ENCODE results near the gene SPACDR. TPM values are rescaled to one million over a fixed set of nuclear protein-coding genes. Genes with fewer than 3 reads are reported as not detected.

SPACDR gene
- total and polyA plus RNA-seq, 9 of the 15 experiments (the other 6 are each of a cell fraction or from before 2014, with no cell fraction given) = 0.07 to 0.55 (median 0.14) TPM; not detected in 1

DNA sequence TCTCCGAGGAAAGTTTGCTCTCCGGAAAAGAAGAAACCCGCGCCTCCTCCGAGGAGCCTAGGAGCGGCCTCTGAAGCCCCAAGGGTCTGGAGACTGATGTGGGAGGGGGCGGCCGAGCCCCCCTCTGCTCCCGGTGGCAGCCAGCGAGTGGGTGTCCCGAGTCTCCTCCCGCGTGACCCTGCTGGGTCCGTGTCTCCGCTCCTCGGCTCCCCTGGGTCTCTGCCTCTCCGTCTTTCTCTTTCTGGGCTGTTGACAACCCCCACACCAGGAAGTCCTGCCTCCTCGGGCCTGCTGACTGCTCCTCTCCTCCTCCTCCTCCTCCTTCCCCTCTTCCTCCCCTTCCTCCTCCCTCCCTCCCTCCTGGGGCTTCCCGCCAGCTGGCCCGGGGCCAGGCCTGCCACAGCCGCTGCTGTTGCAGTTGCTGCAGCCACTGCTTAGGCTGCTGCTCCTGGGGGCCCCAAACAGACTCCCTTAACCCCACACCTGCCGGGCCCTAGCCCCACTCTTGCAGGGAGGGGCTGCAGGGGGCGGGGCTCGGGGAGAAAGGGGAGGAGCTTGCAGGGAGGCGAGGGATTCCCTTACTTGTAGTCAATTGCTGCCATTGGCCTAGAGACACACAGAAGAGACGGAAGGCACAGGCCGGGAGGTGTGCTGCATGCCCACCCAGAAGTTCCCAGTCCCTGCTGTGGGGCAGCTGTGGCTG is 15.0 kb upstream of the SPACDR start, which contains the start of gene TSC22D4 (continued):
- TF ChIP-seq HMGN3 (IDR thresholded peaks at IDR 0.05; ENCODE audit: borderline replicate concordance, extremely low read depth, insufficient read length, low read depth, low read length) (peak; percentile 84), ZKSCAN8 (CRISPR knock-in tag; IDR thresholded peaks at IDR 0.05) (no peak), RB1 (IDR thresholded peaks at IDR 0.05; ENCODE audit: low read depth) (peak; percentile 71; the same call in 1 of the 2 replicates), JUND (IDR thresholded peaks at IDR 0.05; ENCODE audit: borderline replicate concordance, low read depth, low read length) (peak; percentile 68), JUND (tag; IDR thresholded peaks at IDR 0.05; ENCODE audit: borderline replicate concordance, low read depth, low read length) (no peak; the same call in 2 of the 3 replicates), NFXL1 (CRISPR knock-in tag; IDR thresholded peaks at IDR 0.05) (no peak), PTRF (tag; IDR thresholded peaks at IDR 0.05) (no peak), ZNF165 (CRISPR knock-in tag; IDR thresholded peaks at IDR 0.05; ENCODE audit: borderline replicate concordance) (no peak), NCOA1 (IDR thresholded peaks at IDR 0.05; ENCODE audit: low read depth) (peak; percentile 74), MYBL2 (IDR thresholded peaks at IDR 0.05; ENCODE audit: low read depth) (no peak), MYBL2 (CRISPR knock-in tag; IDR thresholded peaks at IDR 0.05; ENCODE audit: borderline replicate concordance) (no peak), EHMT2 (IDR thresholded peaks at IDR 0.05) (peak; percentile 8; the same call in 1 of the 2 replicates)
- TF ChIP-seq, protein P1, sequence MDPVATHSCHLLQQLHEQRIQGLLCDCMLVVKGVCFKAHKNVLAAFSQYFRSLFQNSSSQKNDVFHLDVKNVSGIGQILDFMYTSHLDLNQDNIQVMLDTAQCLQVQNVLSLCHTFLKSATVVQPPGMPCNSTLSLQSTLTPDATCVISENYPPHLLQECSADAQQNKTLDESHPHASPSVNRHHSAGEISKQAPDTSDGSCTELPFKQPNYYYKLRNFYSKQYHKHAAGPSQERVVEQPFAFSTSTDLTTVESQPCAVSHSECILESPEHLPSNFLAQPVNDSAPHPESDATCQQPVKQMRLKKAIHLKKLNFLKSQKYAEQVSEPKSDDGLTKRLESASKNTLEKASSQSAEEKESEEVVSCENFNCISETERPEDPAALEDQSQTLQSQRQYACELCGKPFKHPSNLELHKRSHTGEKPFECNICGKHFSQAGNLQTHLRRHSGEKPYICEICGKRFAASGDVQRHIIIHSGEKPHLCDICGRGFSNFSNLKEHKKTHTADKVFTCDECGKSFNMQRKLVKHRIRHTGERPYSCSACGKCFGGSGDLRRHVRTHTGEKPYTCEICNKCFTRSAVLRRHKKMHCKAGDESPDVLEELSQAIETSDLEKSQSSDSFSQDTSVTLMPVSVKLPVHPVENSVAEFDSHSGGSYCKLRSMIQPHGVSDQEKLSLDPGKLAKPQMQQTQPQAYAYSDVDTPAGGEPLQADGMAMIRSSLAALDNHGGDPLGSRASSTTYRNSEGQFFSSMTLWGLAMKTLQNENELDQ (CRISPR knock-in tag; IDR thresholded peaks at IDR 0.05; ENCODE audit: borderline replicate concordance) = no peak
- TF ChIP-seq, protein P2, sequence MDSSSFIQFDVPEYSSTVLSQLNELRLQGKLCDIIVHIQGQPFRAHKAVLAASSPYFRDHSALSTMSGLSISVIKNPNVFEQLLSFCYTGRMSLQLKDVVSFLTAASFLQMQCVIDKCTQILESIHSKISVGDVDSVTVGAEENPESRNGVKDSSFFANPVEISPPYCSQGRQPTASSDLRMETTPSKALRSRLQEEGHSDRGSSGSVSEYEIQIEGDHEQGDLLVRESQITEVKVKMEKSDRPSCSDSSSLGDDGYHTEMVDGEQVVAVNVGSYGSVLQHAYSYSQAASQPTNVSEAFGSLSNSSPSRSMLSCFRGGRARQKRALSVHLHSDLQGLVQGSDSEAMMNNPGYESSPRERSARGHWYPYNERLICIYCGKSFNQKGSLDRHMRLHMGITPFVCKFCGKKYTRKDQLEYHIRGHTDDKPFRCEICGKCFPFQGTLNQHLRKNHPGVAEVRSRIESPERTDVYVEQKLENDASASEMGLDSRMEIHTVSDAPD (CRISPR knock-in tag; IDR thresholded peaks at IDR 0.05) = no peak
- TF ChIP-seq, protein P3, sequence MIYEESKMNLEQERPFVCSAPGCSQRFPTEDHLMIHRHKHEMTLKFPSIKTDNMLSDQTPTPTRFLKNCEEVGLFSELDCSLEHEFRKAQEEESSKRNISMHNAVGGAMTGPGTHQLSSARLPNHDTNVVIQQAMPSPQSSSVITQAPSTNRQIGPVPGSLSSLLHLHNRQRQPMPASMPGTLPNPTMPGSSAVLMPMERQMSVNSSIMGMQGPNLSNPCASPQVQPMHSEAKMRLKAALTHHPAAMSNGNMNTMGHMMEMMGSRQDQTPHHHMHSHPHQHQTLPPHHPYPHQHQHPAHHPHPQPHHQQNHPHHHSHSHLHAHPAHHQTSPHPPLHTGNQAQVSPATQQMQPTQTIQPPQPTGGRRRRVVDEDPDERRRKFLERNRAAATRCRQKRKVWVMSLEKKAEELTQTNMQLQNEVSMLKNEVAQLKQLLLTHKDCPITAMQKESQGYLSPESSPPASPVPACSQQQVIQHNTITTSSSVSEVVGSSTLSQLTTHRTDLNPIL (CRISPR knock-in tag; IDR thresholded peaks at IDR 0.05) = no peak
- TF ChIP-seq, protein P4, sequence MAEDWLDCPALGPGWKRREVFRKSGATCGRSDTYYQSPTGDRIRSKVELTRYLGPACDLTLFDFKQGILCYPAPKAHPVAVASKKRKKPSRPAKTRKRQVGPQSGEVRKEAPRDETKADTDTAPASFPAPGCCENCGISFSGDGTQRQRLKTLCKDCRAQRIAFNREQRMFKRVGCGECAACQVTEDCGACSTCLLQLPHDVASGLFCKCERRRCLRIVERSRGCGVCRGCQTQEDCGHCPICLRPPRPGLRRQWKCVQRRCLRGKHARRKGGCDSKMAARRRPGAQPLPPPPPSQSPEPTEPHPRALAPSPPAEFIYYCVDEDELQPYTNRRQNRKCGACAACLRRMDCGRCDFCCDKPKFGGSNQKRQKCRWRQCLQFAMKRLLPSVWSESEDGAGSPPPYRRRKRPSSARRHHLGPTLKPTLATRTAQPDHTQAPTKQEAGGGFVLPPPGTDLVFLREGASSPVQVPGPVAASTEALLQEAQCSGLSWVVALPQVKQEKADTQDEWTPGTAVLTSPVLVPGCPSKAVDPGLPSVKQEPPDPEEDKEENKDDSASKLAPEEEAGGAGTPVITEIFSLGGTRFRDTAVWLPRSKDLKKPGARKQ (CRISPR knock-in tag; IDR thresholded peaks at IDR 0.05) = no peak
- TF ChIP-seq, protein P5, sequence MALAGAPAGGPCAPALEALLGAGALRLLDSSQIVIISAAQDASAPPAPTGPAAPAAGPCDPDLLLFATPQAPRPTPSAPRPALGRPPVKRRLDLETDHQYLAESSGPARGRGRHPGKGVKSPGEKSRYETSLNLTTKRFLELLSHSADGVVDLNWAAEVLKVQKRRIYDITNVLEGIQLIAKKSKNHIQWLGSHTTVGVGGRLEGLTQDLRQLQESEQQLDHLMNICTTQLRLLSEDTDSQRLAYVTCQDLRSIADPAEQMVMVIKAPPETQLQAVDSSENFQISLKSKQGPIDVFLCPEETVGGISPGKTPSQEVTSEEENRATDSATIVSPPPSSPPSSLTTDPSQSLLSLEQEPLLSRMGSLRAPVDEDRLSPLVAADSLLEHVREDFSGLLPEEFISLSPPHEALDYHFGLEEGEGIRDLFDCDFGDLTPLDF (CRISPR knock-in tag; IDR thresholded peaks at IDR 0.05) = no peak
- TF ChIP-seq, protein P6, sequence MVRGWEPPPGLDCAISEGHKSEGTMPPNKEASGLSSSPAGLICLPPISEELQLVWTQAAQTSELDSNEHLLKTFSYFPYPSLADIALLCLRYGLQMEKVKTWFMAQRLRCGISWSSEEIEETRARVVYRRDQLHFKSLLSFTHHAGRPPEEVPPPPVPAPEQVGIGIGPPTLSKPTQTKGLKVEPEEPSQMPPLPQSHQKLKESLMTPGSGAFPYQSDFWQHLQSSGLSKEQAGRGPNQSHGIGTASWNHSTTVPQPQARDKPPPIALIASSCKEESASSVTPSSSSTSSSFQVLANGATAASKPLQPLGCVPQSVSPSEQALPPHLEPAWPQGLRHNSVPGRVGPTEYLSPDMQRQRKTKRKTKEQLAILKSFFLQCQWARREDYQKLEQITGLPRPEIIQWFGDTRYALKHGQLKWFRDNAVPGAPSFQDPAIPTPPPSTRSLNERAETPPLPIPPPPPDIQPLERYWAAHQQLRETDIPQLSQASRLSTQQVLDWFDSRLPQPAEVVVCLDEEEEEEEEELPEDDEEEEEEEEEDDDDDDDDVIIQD (CRISPR knock-in tag; IDR thresholded peaks at IDR 0.05) = no peak

Data from K562 (cell line).